Activated CD4-positive, alpha-beta memory T cell treated with anti-CD3 and anti-CD28 coated beads, Interleukin-2, amount 10 ng/mL, durations not matched to agents 7 days and 5 days (primary cell): ENCODE measurements around the gene ADAMTS17. TPM values are rescaled to one million over a fixed set of nuclear protein-coding genes. Genes with fewer than 3 reads are reported as not detected.

ENCODE experiments used
- CTCF ChIA-PET: fragments of 350-600 bp; sonication (Branson Sonifier 250); formaldehyde crosslinking; loops from one replicate; lab custom pipeline; 2021; ENCODE audit warnings: antibody characterized with exemption, inconsistent platforms; lab: Charles Lee
- POLR2A ChIA-PET: fragments of 350-600 bp; sonication (Branson Sonifier 250); formaldehyde crosslinking; loops from one replicate; lab custom pipeline; 2021; ENCODE audit warnings: antibody characterized with exemption; lab: Charles Lee
- DNase-seq: peaks from one replicate; pipeline ENCODE4 v3.0.0-alpha.2; 2020
- H3K27ac Mint-ChIP-seq: one replicate; pipeline ENCODE4 v1.8.0; 2021; ENCODE audit warnings: mild to moderate bottlenecking, mixed read lengths
- H3K27me3 Mint-ChIP-seq: one replicate; pipeline ENCODE4 v1.8.0; 2021; ENCODE audit warnings: mixed read lengths
- H3K36me3 Mint-ChIP-seq: one replicate; pipeline ENCODE4 v1.8.0; 2021; ENCODE audit warnings: low read depth, mixed read lengths
- H3K4me1 Mint-ChIP-seq: one replicate; pipeline ENCODE4 v1.8.0; 2021; ENCODE audit warnings: mixed read lengths
- H3K4me3 Mint-ChIP-seq: one replicate; pipeline ENCODE4 v1.8.0; 2021; ENCODE audit warnings: mild to moderate bottlenecking, mixed read lengths
- H3K9me3 Mint-ChIP-seq: one replicate; pipeline ENCODE4 v1.8.0; 2021; ENCODE audit warnings: mixed read lengths
- total RNA-seq, 2 experiments: library from RNA; stranded (reverse); gene quantifications; one replicate each; pipeline ENCODE4 v1.2.3, GENCODE V29; 2021

The ADAMTS17 gene
- total RNA-seq, 2 experiments from 2014 or later, result 0.38 to 0.68 TPM

- no peaks in the 10 kb centered on the region for H3K4me1 Mint-ChIP-seq
- no peaks in the 10 kb centered on the region for H3K27me3 Mint-ChIP-seq
- no peak for DNase-seq
- no peak overlapping the region for H3K27ac Mint-ChIP-seq
- no peak overlapping the region for H3K4me3 Mint-ChIP-seq
- ChIA-PET CTCF (no interaction called here), POLR2A (no interaction called here)
- H3K9me3 Mint-ChIP-seq, result no peaks in the 10 kb centered on the region
- no peaks in the 10 kb centered on the region for H3K36me3 Mint-ChIP-seq
Observed at GRCh38 chr15:100005715-100006114, 336.1 kb downstream of the ADAMTS17 start.

GRCh38 chr15:100005013-100005412 is 336.8 kb downstream of the ADAMTS17 start:
- H3K36me3 Mint-ChIP-seq, result no peaks in the 10 kb centered on the region

GRCh38 chr15:100002787-100003536 is 338.8 kb downstream of the ADAMTS17 start:
- Mint-ChIP-seq H3K4me3 (no peak overlapping the region), H3K27ac (no peak overlapping the region), H3K27me3 (no peaks in the 10 kb centered on the region), H3K4me1 (no peaks in the 10 kb centered on the region), H3K9me3 (no peaks in the 10 kb centered on the region), H3K36me3 (no peaks in the 10 kb centered on the region)
- CTCF ChIA-PET, result no interaction called here
- no peak for DNase-seq
- POLR2A ChIA-PET, result no interaction called here

More at GRCh38 chr15:100005013-100005412, 336.8 kb downstream of the ADAMTS17 start:
- H3K9me3 Mint-ChIP-seq, result no peaks in the 10 kb centered on the region
- CTCF ChIA-PET, result no interaction called here
- no peaks in the 10 kb centered on the region for H3K4me1 Mint-ChIP-seq
- H3K4me3 Mint-ChIP-seq, result no peak overlapping the region
- no peaks in the 10 kb centered on the region for H3K27me3 Mint-ChIP-seq
- no peak for DNase-seq
- POLR2A ChIA-PET, result no interaction called here
- no peak overlapping the region for H3K27ac Mint-ChIP-seq

GRCh38 chr15:100002086-100002620 is 339.6 kb downstream of the ADAMTS17 start:
- no peaks in the 10 kb centered on the region for H3K36me3 Mint-ChIP-seq
- no peaks in the 10 kb centered on the region for H3K27me3 Mint-ChIP-seq
- H3K4me1 Mint-ChIP-seq, result no peaks in the 10 kb centered on the region
- no peak overlapping the region for H3K27ac Mint-ChIP-seq
- H3K9me3 Mint-ChIP-seq, result no peaks in the 10 kb centered on the region
- ChIA-PET CTCF (no interaction called here), POLR2A (no interaction called here)
- DNase-seq, result no peak
- no peak overlapping the region for H3K4me3 Mint-ChIP-seq

- no peaks in the 10 kb centered on the region for H3K4me1 Mint-ChIP-seq
- H3K4me3 Mint-ChIP-seq, result no peak overlapping the region
- no peaks in the 10 kb centered on the region for H3K9me3 Mint-ChIP-seq
- H3K27me3 Mint-ChIP-seq, result no peaks in the 10 kb centered on the region
- H3K36me3 Mint-ChIP-seq, result no peaks in the 10 kb centered on the region
- ChIA-PET CTCF (no interaction called here), POLR2A (no interaction called here)
- H3K27ac Mint-ChIP-seq, result no peak overlapping the region
- DNase-seq, result no peak
Observed at GRCh38 chr15:100001405-100001804, 340.4 kb downstream of the ADAMTS17 start.

- no peaks in the 10 kb centered on the region for H3K36me3 Mint-ChIP-seq
- no peaks in the 10 kb centered on the region for H3K27me3 Mint-ChIP-seq
- H3K4me3 Mint-ChIP-seq, result no peak overlapping the region
- H3K9me3 Mint-ChIP-seq, result no peaks in the 10 kb centered on the region
- H3K27ac Mint-ChIP-seq, result no peak overlapping the region
- H3K4me1 Mint-ChIP-seq, result no peaks in the 10 kb centered on the region
- DNase-seq, result no peak
- CTCF ChIA-PET, result no interaction called here
- POLR2A ChIA-PET, result no interaction called here
Observed at GRCh38 chr15:99999282-100000070, 342.3 kb downstream of the ADAMTS17 start.

GRCh38 chr15:99998661-99999101 is 343.1 kb downstream of the ADAMTS17 start:
- DNase-seq, result no peak
- H3K36me3 Mint-ChIP-seq, result no peaks in the 10 kb centered on the region
- H3K27me3 Mint-ChIP-seq, result no peaks in the 10 kb centered on the region
- no peaks in the 10 kb centered on the region for H3K4me1 Mint-ChIP-seq
- H3K9me3 Mint-ChIP-seq, result no peaks in the 10 kb centered on the region
- H3K27ac Mint-ChIP-seq, result no peak overlapping the region
- ChIA-PET POLR2A (no interaction called here), CTCF (no interaction called here)
- H3K4me3 Mint-ChIP-seq, result no peak overlapping the region

- CTCF ChIA-PET, result no interaction called here
- Mint-ChIP-seq H3K27me3 (no peaks in the 10 kb centered on the region), H3K4me1 (no peaks in the 10 kb centered on the region), H3K27ac (no peak overlapping the region), H3K4me3 (no peak overlapping the region), H3K36me3 (no peaks in the 10 kb centered on the region), H3K9me3 (no peaks in the 10 kb centered on the region)
- no peak for DNase-seq
- POLR2A ChIA-PET, result no interaction called here
Observed at GRCh38 chr15:99997112-99997651, 344.6 kb downstream of the ADAMTS17 start.

GRCh38 chr15:99996660-99997059 is 345.1 kb downstream of the ADAMTS17 start:
- CTCF ChIA-PET, result no interaction called here

GRCh38 chr15:99995543-99995942 is 346.2 kb downstream of the ADAMTS17 start:
- POLR2A ChIA-PET, result no interaction called here
- Mint-ChIP-seq H3K27me3 (no peaks in the 10 kb centered on the region), H3K9me3 (no peaks in the 10 kb centered on the region), H3K4me3 (no peak overlapping the region), H3K36me3 (no peaks in the 10 kb centered on the region), H3K27ac (no peak overlapping the region), H3K4me1 (no peaks in the 10 kb centered on the region)
- CTCF ChIA-PET, result no interaction called here
- no peak for DNase-seq

More at GRCh38 chr15:99996660-99997059, 345.1 kb downstream of the ADAMTS17 start:
- no peaks in the 10 kb centered on the region for H3K36me3 Mint-ChIP-seq
- no peak for DNase-seq
- H3K27me3 Mint-ChIP-seq, result no peaks in the 10 kb centered on the region
- no peaks in the 10 kb centered on the region for H3K9me3 Mint-ChIP-seq
- H3K4me1 Mint-ChIP-seq, result no peaks in the 10 kb centered on the region
- no peak overlapping the region for H3K27ac Mint-ChIP-seq
- no peak overlapping the region for H3K4me3 Mint-ChIP-seq
- POLR2A ChIA-PET, result no interaction called here

GRCh38 chr15:99994849-99995248 is 346.9 kb downstream of the ADAMTS17 start:
- H3K9me3 Mint-ChIP-seq, result no peaks in the 10 kb centered on the region
- H3K4me3 Mint-ChIP-seq, result no peak overlapping the region
- H3K36me3 Mint-ChIP-seq, result no peaks in the 10 kb centered on the region
- DNase-seq, result no peak
- H3K4me1 Mint-ChIP-seq, result no peaks in the 10 kb centered on the region
- H3K27me3 Mint-ChIP-seq, result no peaks in the 10 kb centered on the region
- H3K27ac Mint-ChIP-seq, result no peak overlapping the region
- ChIA-PET CTCF (no interaction called here), POLR2A (no interaction called here)

GRCh38 chr15:99993681-99994131 is 348.1 kb downstream of the ADAMTS17 start:
- ChIA-PET POLR2A (no interaction called here), CTCF (no interaction called here)
- H3K27ac Mint-ChIP-seq, result no peak overlapping the region
- no peaks in the 10 kb centered on the region for H3K4me1 Mint-ChIP-seq
- no peaks in the 10 kb centered on the region for H3K27me3 Mint-ChIP-seq
- DNase-seq, result no peak
- peaks cover 3% of the 10 kb centered on the region for H3K9me3 Mint-ChIP-seq
- no peaks in the 10 kb centered on the region for H3K36me3 Mint-ChIP-seq
- H3K4me3 Mint-ChIP-seq, result no peak overlapping the region

GRCh38 chr15:99993262-99993661 is 348.5 kb downstream of the ADAMTS17 start:
- Mint-ChIP-seq H3K4me1 (no peaks in the 10 kb centered on the region), H3K27me3 (no peaks in the 10 kb centered on the region), H3K4me3 (no peak overlapping the region), H3K9me3 (peaks cover 6% of the 10 kb centered on the region), H3K27ac (no peak overlapping the region), H3K36me3 (no peaks in the 10 kb centered on the region)
- no peak for DNase-seq
- ChIA-PET POLR2A (no interaction called here), CTCF (no interaction called here)
